Loucy (cell line): ENCODE results near the gene GDI2.

Experiments used
- CTCF ChIP-seq: fragments of 200-600 bp; sonication (generic); conservative IDR thresholded peaks from 2 replicates; pipeline ENCODE4 v1.5.1; 2014; ENCODE audit warnings: mild to moderate bottlenecking, antibody characterized with exemption, low read length
- EZH2phosphoT487 ChIP-seq: fragments of 200-600 bp; IDR thresholded peaks from 2 replicates; pipeline ENCODE4 v1.6.1; 2018; ENCODE audit warnings: antibody characterized with exemption, mild to moderate bottlenecking, moderate library complexity, borderline replicate concordance

- TF ChIP-seq CTCF (no peak), EZH2phosphoT487 (no peak)
Measured at GRCh38 chr10:5774987-5775620, 38.1 kb downstream of the GDI2 start.
